ENCODE measurements around the gene FBLL1.

FBLL1 gene

GRCh38 chr5:168489059-168489458 is 40.0 kb upstream of the FBLL1 start:
- no peak for TF ChIP-seq POLR2AphosphoS5 (IDR thresholded peaks at IDR 0.05; ENCODE audit: low read depth, low read length)
- TF ChIP-seq SIN3A (IDR thresholded peaks at IDR 0.05; ENCODE audit: borderline replicate concordance, insufficient read depth, low read length) = no peak
- TF ChIP-seq, protein P1, sequence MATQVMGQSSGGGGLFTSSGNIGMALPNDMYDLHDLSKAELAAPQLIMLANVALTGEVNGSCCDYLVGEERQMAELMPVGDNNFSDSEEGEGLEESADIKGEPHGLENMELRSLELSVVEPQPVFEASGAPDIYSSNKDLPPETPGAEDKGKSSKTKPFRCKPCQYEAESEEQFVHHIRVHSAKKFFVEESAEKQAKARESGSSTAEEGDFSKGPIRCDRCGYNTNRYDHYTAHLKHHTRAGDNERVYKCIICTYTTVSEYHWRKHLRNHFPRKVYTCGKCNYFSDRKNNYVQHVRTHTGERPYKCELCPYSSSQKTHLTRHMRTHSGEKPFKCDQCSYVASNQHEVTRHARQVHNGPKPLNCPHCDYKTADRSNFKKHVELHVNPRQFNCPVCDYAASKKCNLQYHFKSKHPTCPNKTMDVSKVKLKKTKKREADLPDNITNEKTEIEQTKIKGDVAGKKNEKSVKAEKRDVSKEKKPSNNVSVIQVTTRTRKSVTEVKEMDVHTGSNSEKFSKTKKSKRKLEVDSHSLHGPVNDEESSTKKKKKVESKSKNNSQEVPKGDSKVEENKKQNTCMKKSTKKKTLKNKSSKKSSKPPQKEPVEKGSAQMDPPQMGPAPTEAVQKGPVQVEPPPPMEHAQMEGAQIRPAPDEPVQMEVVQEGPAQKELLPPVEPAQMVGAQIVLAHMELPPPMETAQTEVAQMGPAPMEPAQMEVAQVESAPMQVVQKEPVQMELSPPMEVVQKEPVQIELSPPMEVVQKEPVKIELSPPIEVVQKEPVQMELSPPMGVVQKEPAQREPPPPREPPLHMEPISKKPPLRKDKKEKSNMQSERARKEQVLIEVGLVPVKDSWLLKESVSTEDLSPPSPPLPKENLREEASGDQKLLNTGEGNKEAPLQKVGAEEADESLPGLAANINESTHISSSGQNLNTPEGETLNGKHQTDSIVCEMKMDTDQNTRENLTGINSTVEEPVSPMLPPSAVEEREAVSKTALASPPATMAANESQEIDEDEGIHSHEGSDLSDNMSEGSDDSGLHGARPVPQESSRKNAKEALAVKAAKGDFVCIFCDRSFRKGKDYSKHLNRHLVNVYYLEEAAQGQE (IDR thresholded peaks at IDR 0.05; ENCODE audit: insufficient read depth in 1 of 2, low read depth in 2 of 2, low read length in 2 of 2) = no peak
- no peak for TF ChIP-seq FOXP2 (optimal IDR thresholded peaks at IDR 0.05; ENCODE audit: borderline replicate concordance, extremely low read depth, extremely low read length, insufficient read depth)
- TF ChIP-seq TAF1 (IDR thresholded peaks at IDR 0.05; ENCODE audit: borderline replicate concordance, insufficient read depth, low read length) = no peak

- no peak for TF ChIP-seq FOXP2 (optimal IDR thresholded peaks at IDR 0.05; ENCODE audit: borderline replicate concordance, extremely low read depth, extremely low read length, insufficient read depth)
- TF ChIP-seq, protein P1 (IDR thresholded peaks at IDR 0.05; ENCODE audit: insufficient read depth in 1 of 2, low read depth in 2 of 2, low read length in 2 of 2) = no peak
- TF ChIP-seq POLR2AphosphoS5 (IDR thresholded peaks at IDR 0.05; ENCODE audit: low read depth, low read length) = no peak
- no peak for TF ChIP-seq TAF1 (IDR thresholded peaks at IDR 0.05; ENCODE audit: borderline replicate concordance, insufficient read depth, low read length)
- TF ChIP-seq SIN3A (IDR thresholded peaks at IDR 0.05; ENCODE audit: borderline replicate concordance, insufficient read depth, low read length) = no peak
These were observed 35.0 kb upstream of the FBLL1 start for GRCh38 chr5:168494057-168494555.

DNA sequence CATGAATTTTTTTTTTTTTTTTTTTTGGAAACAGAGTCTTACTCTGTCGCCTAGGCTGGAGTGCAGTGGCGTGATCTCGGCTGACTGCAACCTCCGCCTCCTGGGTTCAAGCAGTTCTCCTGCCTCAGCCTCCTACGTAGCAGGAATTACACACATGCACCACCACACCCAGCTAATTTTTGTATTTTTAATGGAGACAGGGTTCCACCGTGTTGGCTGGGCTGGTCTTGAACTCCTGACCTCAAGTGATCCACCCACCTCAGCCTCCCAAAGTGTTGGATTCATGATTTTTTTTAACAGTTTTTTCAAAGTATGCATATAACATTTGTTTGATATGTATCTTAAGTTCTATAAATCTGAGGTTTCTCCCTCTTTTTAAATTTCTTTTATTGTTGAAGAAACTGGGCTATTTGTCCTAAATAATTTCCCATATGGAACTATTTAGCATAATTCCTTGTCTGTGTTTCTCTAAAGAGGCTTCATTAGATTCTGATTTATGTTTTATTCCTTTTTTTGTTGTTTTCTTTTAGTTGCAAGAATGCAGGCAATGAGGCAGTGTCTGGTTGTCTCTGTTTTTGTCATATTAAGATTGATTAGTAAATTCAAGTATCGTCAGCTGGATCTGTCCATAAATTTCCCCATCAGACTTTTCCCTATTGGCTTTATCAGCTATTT is 26.4 kb upstream of the FBLL1 start:
- TF ChIP-seq FOXP2 (optimal IDR thresholded peaks at IDR 0.05; ENCODE audit: borderline replicate concordance, extremely low read depth, extremely low read length, insufficient read depth) = no peak
- no peak for TF ChIP-seq SIN3A (IDR thresholded peaks at IDR 0.05; ENCODE audit: borderline replicate concordance, insufficient read depth, low read length)
- no peak for TF ChIP-seq TAF1 (IDR thresholded peaks at IDR 0.05; ENCODE audit: borderline replicate concordance, insufficient read depth, low read length)
- TF ChIP-seq POLR2AphosphoS5 (IDR thresholded peaks at IDR 0.05; ENCODE audit: low read depth, low read length) = no peak
- TF ChIP-seq, protein P1 (IDR thresholded peaks at IDR 0.05; ENCODE audit: insufficient read depth in 1 of 2, low read depth in 2 of 2, low read length in 2 of 2) = no peak

DNA sequence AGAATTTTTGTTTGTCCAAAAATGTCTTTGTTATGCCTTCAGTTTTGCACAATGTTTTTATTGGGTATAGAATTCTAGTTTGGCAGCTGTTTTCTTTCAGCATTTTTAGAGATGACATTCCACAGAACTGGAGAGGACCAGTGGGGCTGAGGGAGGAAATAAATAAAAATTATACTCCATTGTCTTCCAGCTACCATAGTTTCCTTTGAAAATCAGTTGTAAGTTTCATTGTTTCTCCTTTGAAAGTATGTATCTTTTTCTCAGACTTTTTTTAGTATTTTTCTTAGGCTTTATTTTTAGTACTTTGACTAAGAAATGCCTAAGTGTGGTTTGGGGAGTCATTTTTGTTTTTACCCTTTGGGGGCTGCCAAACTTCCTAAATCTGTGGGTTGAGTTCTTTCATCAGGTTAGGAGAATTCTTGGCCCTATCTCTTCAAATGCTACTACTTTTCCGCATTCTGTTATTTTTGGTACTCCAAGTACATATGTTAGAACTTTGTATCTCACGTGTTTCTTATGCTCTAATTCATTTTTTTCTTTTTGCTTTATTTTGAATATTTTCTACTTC is 15.2 kb upstream of the FBLL1 start:
- TF ChIP-seq, protein P1 (IDR thresholded peaks at IDR 0.05; ENCODE audit: insufficient read depth in 1 of 2, low read depth in 2 of 2, low read length in 2 of 2) = no peak
- no peak for TF ChIP-seq SIN3A (IDR thresholded peaks at IDR 0.05; ENCODE audit: borderline replicate concordance, insufficient read depth, low read length)
- TF ChIP-seq FOXP2 (optimal IDR thresholded peaks at IDR 0.05; ENCODE audit: borderline replicate concordance, extremely low read depth, extremely low read length, insufficient read depth) = no peak
- no peak for TF ChIP-seq TAF1 (IDR thresholded peaks at IDR 0.05; ENCODE audit: borderline replicate concordance, insufficient read depth, low read length)
- TF ChIP-seq POLR2AphosphoS5 (IDR thresholded peaks at IDR 0.05; ENCODE audit: low read depth, low read length) = no peak
